Small intestine (tissue), 7 donors: Measurements from ENCODE around the gene AGPAT3. TPM values are rescaled to one million over a fixed set of nuclear protein-coding genes. Genes with fewer than 3 reads are reported as not detected.

Experiments
- DNase-seq, 2 donors: peaks; one replicate each; pipeline versions ENCODE4 v3.0.0 to v3.0.0-alpha.2; 2013
- FAIRE-seq: peaks from 2 replicates; lab custom pipeline; 2012; peaks lifted over from hg19 to GRCh38; lab: Jason Lieb, UNC
- H3K27ac ChIP-seq, 3 donors: one replicate each; pipeline ENCODE4 v1.5.1; 2013; ENCODE audit warnings: low read length in 2 of 3, mild to moderate bottlenecking in 2 of 3, control low read depth in 1 of 3, inconsistent platforms in 1 of 3, low read depth in 1 of 3, moderate library complexity in 1 of 3
- H3K27me3 ChIP-seq, 3 donors: one replicate each; pipeline ENCODE4 v1.6.1; 2013; ENCODE audit warnings: low read length in 3 of 3, inconsistent platforms in 1 of 3; ENCODE audit not compliant: control insufficient read depth in 3 of 3, insufficient read depth in 3 of 3
- H3K36me3 ChIP-seq, 3 donors: one replicate each; pipeline ENCODE4 v1.6.1; 2013; ENCODE audit warnings: low read length in 3 of 3, inconsistent platforms in 1 of 3, low read depth in 1 of 3, mild to moderate bottlenecking in 1 of 3, moderate library complexity in 1 of 3; ENCODE audit not compliant: control insufficient read depth in 3 of 3, insufficient read depth in 2 of 3
- H3K4me1 ChIP-seq, 3 donors: one replicate each; pipeline ENCODE4 v1.6.1; 2013; ENCODE audit warnings: low read length in 2 of 3, inconsistent platforms in 1 of 3, low read depth in 1 of 3, mild to moderate bottlenecking in 1 of 3, moderate library complexity in 1 of 3; ENCODE audit not compliant: control insufficient read depth in 3 of 3, insufficient read depth in 2 of 3
- H3K4me3 ChIP-seq, 3 donors: one replicate each; pipeline ENCODE4 v1.5.1; 2013; ENCODE audit warnings: low read length in 3 of 3, control low read depth in 1 of 3, inconsistent platforms in 1 of 3, low read depth in 1 of 3, mild to moderate bottlenecking in 1 of 3, moderate library complexity in 1 of 3
- H3K9me3 ChIP-seq, 2 donors: one replicate each; pipeline ENCODE4 v1.6.1; 2013; ENCODE audit warnings: low read depth in 1 of 2, low read length in 1 of 2; ENCODE audit not compliant: control insufficient read depth in 2 of 2, insufficient read depth in 1 of 2
- WGBS, 3 donors: extraction: QIAGEN DNeasy Blood & Tissue Kit; methylation state at CpG; one replicate each; pipeline ENCODE4 v1.1.7; 2013; 5-methylcytosine and 5-hydroxymethylcytosine counted together
- polyA plus RNA-seq, 4 donors: library from polyadenylated mRNA; stranded (reverse) in 3 of 4; unstranded in 1 of 4; fragments of 200-250 nt in 3 of 4; fragments of 120-200 nt in 1 of 4; gene quantifications; one replicate each; pipeline versions ENCODE4 v1.2.1 to v1.2.3, GENCODE V29; 2013
- donor health status: healthy with polysubstance abuse.
- donor health status: control.
- donor health status: control.
- donor health status: Bipolar disorder and iron deficiency.
- donor health status: healthy.

AGPAT3 gene
- polyA plus RNA-seq, 4 donors: 21.3 to 93.2 (median 42.8) TPM

DNA sequence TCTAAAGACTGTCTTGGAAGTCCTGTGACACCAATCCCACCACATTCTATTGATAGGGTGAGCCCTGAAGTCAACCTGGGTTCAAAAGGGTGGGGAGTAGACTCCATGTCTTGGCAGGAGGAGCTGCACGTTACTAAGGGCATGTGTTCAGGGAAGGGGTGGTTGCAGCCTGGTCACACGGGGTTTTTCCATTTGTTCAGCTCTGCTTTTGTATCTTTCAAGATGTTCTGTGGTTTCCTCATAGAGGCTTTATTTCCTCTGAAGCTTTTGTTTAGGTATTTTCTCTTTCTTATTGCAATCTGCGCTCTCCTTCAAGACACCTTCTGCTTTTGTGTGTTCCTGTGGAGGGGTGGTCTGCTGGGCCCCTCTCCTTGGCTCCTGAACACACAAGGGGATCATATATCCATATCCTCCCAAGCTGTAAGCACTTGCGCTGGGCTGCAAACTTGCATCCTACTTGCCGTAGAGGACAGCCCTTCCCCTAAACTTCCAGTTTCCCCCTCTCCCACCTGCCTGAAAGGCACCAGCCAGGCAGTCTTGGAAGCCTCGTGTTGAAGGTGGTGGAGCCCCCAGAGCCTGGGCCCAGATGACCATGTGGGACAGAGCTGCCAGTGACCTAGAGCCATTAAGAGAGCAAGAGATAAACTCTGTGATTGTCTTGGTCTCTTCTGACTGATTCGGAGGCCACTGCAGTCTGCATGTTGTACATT is 84.6 kb downstream of the AGPAT3 start:
- Histone ChIP-seq H3K4me3 (no peak overlapping the region), H3K27ac (no peak overlapping the region), H3K9me3 (peaks cover 0 to 9% of the 10 kb centered on the region in 2 donors), H3K27me3 (no peaks in the 10 kb centered on the region), H3K36me3 (peaks cover 0 to 81% (median 0%) of the 10 kb centered on the region in 3 donors), H3K4me1 (peaks cover 0 to 6% (median 0%) of the 10 kb centered on the region in 3 donors)
- DNase-seq (no peak), FAIRE-seq (no peak)
- WGBS, 3 donors: 87 to 93% (median 90%) methylated on average over 7 of the region's 7 CpGs

DNA sequence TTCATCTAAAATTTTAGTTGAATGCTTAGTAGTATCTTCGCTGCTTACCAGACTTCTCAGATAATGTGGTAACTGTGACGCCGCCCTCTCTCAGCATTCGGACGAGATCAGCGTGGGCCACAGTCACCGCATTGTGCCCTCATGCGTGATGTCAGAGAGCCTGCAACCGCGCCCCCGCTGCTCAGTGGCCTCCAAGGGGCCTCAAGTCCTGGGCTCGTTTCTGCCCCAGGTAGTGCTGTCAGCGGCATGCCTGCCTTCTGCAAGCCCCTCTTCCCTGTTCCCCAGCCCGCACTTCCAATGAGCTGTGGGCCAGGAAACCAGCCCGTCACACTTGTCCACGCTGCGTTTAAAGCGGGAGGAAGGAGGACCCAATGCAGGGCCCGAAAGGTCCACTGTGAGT is 85.5 kb downstream of the AGPAT3 start:
- H3K27ac ChIP-seq: no peak overlapping the region
- FAIRE-seq (no peak), DNase-seq (no peak)
- WGBS, 3 donors: 95 to 97% (median 96%) methylated on average over 19 of the region's 19 CpGs
- H3K4me3 ChIP-seq: no peak overlapping the region
- no peaks in the 10 kb centered on the region for H3K27me3 ChIP-seq
- peaks cover 0 to 9% of the 10 kb centered on the region in 2 donors for H3K9me3 ChIP-seq
- peaks cover 0 to 83% (median 0%) of the 10 kb centered on the region in 3 donors for H3K36me3 ChIP-seq
- H3K4me1 ChIP-seq: peaks cover 0 to 6% (median 0%) of the 10 kb centered on the region in 3 donors

DNA sequence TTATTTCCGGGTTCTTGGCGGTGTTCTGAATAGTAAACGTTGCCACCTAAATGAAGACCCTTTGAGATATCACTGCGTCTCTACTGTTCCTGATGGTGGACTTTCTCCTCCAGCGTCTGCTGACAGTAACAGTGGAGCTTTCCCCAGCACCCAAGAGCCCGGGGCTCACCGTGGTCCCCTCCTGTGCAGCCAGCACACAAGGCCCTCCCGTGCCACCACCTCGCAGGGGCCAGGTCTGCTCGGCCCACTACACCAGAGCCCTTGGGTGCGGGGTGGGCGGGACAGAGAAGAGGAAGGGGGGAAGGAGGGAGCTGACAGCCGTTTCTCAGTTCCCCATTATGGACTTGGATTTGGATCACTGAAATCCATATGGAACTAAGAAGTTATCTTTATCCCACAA is 85.9 kb downstream of the AGPAT3 start:
- H3K36me3 ChIP-seq: peaks cover 0 to 85% (median 0%) of the 10 kb centered on the region in 3 donors
- peaks cover 0 to 6% (median 0%) of the 10 kb centered on the region in 3 donors for H3K4me1 ChIP-seq
- no peak for FAIRE-seq
- H3K9me3 ChIP-seq: peaks cover 0 to 9% of the 10 kb centered on the region in 2 donors
- no peak for DNase-seq
- no peaks in the 10 kb centered on the region for H3K27me3 ChIP-seq
- no peak overlapping the region for H3K27ac ChIP-seq
- 82 to 85% (median 85%) methylated on average over 13 of the region's 13 CpGs for WGBS, 3 donors
- no peak overlapping the region for H3K4me3 ChIP-seq

DNA sequence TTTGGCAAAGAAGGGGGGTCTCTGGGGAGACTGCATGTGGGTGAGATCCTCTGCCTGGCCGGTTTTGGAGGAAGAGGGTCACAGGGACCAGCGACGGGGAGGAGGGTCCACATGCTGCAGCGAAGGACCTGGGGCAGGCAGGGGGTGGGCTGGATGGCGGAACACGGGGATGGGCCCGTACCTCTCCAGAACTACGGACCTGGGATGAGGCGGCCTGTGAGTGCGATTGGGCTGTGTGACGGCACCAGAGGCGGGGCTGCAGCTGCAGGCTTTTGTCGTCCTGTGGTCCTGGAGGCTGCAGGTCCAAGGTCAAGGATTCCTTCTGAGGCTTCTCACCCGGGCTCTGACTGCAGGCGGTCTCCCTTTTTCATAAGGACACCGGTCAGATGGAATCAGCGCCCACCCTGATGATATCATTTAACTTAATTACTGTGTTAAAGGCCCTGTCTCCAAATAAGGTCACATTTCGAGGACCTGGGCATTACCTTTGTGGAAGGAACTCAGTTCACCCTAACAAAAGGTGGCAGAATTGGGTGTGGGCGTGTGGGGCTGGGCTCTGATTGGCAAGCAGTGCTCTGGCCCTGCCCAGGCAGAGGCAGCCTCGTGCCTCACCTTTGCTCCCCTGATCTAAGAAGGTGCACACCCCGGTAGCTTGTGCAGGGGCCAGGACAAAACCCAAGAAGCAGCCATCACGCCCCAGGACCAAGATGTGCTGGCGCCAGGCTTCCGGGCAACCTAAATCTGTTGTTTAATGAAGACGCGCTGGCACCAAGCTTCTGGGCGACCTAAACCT is 87.1 kb downstream of the AGPAT3 start:
- WGBS, 3 donors: 42 to 75% (median 61%) methylated on average over 27 of the region's 27 CpGs
- peak overlapping the region in 1 of 3 donors; percentile 20 for H3K27ac ChIP-seq
- no peaks in the 10 kb centered on the region for H3K27me3 ChIP-seq
- H3K9me3 ChIP-seq: peaks cover 0 to 9% of the 10 kb centered on the region in 2 donors
- DNase-seq: peak in 1 of 2 donors; percentile 85
- no peak overlapping the region for H3K4me3 ChIP-seq
- no peak for FAIRE-seq
- peaks cover 0 to 6% (median 0%) of the 10 kb centered on the region in 3 donors for H3K4me1 ChIP-seq
- H3K36me3 ChIP-seq: peaks cover 0 to 83% (median 0%) of the 10 kb centered on the region in 3 donors

DNA sequence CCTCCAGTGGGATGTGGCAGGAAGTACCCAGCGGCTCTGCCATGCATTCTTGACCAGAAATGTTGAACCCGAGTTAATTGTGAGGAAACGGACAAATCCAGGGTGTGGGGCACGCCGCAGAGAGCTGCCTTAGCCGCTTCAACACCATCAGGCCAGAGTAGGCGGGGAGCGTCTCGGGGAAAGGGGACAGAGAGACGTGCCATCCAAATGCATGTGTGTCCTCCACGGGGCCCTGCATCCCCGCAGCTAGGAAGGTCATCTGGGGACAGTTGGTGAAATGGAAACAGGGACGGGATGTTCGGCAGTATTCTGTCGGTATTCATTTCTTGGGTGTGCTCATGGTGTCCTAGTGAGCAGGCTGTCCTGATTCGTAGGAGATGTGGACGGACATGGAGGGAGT is 88.0 kb downstream of the AGPAT3 start:
- Histone ChIP-seq H3K9me3 (peaks cover 0 to 9% of the 10 kb centered on the region in 2 donors), H3K27me3 (no peaks in the 10 kb centered on the region), H3K27ac (no peak overlapping the region), H3K4me1 (peaks cover 0 to 6% (median 0%) of the 10 kb centered on the region in 3 donors), H3K4me3 (no peak overlapping the region), H3K36me3 (peaks cover 0 to 80% (median 0%) of the 10 kb centered on the region in 3 donors)
- no peak for DNase-seq
- 90 to 92% (median 92%) methylated on average over 17 of the region's 17 CpGs for WGBS, 3 donors
- no peak for FAIRE-seq

DNA sequence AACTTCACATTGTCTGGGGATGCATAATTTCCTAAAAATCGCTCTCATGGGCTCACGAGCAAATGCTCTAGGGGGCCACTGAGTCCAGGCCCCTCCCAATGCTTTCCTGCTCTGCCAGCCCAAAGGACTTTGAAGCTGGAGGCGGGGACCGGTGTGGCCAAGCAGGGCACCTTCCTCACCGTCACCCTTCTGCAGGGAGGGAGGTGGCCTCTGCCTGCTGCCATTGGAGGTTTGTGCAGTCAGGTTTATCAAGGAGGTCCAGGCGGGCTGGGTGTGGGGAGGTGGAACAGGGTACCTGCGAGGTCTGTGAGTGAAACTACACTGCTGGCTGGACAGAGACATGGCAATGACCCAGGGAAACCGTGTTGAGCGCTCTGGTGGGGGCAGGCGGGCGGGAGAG is 89.0 kb downstream of the AGPAT3 start:
- FAIRE-seq (no peak), DNase-seq (peak in 1 of 2 donors; percentile 62)
- Histone ChIP-seq H3K27ac (no peak overlapping the region), H3K36me3 (peaks cover 0 to 79% (median 0%) of the 10 kb centered on the region in 3 donors), H3K4me1 (peaks cover 0 to 6% (median 0%) of the 10 kb centered on the region in 3 donors), H3K9me3 (peaks cover 0 to 5% of the 10 kb centered on the region in 2 donors), H3K27me3 (no peaks in the 10 kb centered on the region), H3K4me3 (no peak overlapping the region)
- WGBS, 3 donors: 40 to 75% (median 51%) methylated on average over 11 of the region's 11 CpGs

DNA sequence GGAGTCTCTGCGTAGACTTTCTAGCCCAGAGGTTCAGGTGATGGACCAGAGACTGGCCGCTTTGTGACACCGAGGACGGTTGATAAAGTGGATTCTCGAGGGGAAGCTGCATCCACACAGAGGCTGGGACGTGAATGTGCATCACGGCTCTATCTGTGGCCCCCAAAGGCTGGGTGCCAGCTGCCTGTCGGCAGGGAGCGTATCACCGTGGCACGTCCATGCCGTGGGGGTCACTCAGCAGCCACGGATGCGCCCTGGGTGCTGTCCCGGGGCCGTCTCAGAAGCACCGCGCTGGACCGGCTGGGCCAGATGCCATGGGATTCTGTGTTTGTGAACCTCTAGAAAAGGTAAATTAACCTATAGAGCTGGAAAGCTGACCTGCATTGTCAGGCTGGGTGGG is 89.9 kb downstream of the AGPAT3 start:
- no peaks in the 10 kb centered on the region for H3K9me3 ChIP-seq
- H3K27me3 ChIP-seq: no peaks in the 10 kb centered on the region
- no peak overlapping the region for H3K27ac ChIP-seq
- DNase-seq (no peak), FAIRE-seq (no peak)
- H3K36me3 ChIP-seq: peaks cover 0 to 79% (median 0%) of the 10 kb centered on the region in 3 donors
- peaks cover 0 to 6% (median 0%) of the 10 kb centered on the region in 3 donors for H3K4me1 ChIP-seq
- 94 to 95% (median 95%) methylated on average over 19 of the region's 19 CpGs for WGBS, 3 donors
- no peak overlapping the region for H3K4me3 ChIP-seq

DNA sequence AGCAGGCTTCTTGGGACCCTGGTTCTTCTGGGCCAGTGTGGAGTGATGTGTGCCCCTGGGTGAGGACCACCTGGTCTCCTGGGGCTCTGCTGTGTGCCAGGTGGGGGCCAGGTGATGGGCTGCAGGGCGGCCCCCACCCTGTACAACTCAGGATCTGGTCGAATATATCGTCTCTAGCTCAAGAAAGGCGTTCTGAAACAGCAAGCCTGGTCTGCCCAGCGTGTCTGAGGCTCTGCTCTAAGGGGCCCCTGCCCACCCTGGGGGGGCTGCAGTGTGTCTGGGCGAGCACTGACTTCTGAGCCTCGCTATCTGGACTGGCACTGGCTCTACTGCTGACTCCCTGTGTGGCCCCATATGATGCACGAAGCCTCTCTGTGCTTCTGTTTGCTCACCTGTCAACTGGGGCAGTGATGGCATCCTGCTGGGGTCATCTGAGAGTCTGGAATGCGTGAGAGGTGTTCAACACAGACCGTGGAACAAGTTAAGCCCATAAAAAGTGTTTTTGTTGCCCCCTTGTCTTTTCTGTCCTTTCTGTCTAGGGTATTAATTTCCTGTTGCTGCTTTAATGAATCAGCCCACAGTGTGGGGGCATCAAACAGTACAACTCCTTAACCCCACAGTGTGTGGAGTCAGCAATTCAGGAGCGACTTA is 91.1 kb downstream of the AGPAT3 start:
- peaks cover 4 to 80% (median 5%) of the 10 kb centered on the region in 3 donors for H3K36me3 ChIP-seq
- no peak overlapping the region for H3K4me3 ChIP-seq
- DNase-seq (no peak), FAIRE-seq (no peak)
- H3K9me3 ChIP-seq: no peaks in the 10 kb centered on the region
- peaks cover 0 to 6% (median 0%) of the 10 kb centered on the region in 3 donors for H3K4me1 ChIP-seq
- no peaks in the 10 kb centered on the region for H3K27me3 ChIP-seq
- H3K27ac ChIP-seq: no peak overlapping the region
- WGBS, 3 donors: 83 to 91% (median 89%) methylated on average over 11 of the region's 11 CpGs
